Activated CD4-positive, alpha-beta T cell treated with anti-CD3 and anti-CD28 coated beads, Interleukin-10, Interleukin-2, amounts not matched to agents 100 ng/mL and 50 ng/mL, durations not matched to agents 16 hours and 8 hours (primary cell): ENCODE results near the gene CDH16.
"Not testable (repeated sequence)": the region's sequence is repeated elsewhere in the genome, so short reads cannot be mapped to it uniquely, and the experiment has no call there.

Experiments
- DNase-seq: peaks from one replicate; pipeline ENCODE4 v3.0.0-alpha.2; 2020

Gene CDH16

DNA sequence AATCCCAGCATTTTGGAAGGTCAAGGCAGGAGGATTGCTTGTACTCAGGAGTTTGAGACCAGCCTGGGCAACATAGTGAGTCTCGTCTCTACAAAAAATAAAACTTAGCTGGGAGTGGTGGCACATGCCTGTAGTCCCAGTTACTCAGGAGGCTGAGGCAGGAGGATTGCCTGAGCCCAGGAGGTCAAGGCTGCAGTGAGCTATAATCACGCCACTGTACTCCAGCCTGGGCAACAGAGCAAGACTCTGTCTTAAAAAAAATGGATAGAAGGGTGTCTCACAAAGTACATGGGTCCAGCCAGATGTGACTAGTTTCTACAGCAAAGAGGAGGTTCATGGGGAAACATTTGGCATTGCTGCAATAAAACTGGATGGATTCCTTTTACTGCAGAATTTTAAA, 47.3 kb downstream of the CDH16 start:
- not testable (repeated sequence) for DNase-seq

DNA sequence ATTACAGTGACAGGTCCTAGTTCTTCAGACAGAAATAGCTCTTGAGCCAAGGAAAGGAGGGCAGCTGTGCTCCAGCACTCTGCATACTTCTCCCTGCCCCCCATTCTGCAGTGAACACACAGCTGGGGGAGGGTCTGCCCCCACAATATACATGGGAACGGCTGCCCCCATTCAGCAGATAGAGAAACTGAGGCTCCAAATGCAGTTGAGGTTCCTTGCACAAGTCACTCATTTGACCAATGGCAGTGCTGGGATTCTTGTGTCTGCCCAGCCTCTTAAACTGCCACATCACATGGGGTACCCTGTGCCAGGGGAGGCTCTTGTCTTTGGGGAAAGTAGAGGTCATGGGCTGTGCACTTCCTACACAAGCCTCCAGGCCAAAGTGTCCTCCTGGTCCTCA, 49.3 kb downstream of the CDH16 start:
- DNase-seq: no peak

DNA sequence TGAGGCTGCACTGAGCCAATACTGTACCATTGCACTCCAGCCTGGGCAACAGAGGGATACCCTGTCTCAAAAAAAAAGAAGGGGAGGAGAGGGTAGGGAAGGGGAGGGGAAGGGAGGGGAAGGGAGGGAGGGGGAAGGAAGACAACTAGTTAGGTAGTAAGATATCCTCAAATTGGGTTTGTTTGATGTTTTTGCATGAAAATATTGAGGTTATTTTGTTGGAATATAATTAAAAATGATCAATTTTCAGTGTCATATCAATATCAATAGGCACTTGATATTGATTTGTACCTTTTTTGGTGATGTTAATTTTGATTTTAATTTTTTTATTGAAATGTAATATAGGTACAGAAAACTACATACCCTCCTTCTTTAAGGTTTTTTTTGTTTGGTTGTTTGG, 55.0 kb downstream of the CDH16 start:
- DNase-seq: no peak

DNA sequence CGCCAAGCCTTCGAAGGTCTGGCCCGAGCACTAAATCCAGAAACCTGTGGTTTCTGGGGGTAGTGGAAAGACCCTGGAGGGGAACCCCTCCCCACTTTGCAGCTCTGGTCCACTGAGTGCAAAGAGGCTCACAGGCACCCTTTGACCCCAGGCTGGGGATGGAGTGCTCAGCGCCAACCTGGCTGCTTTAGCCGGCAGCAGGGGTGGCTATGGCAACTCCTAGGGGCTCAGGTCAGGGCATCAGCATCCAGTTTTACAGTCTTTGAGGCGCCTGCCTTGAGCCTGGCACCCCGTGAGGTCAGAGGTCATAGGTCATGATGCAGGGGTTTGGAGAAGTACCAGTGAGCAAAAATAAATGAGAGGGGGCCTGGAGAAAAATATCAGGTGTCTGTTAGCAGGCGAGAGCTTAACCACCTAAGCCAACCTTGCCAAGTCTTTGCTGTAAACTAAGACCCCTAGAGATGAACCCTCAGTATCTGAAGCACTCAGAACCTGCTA, 56.6 kb downstream of the CDH16 start:
- no peak for DNase-seq

DNA sequence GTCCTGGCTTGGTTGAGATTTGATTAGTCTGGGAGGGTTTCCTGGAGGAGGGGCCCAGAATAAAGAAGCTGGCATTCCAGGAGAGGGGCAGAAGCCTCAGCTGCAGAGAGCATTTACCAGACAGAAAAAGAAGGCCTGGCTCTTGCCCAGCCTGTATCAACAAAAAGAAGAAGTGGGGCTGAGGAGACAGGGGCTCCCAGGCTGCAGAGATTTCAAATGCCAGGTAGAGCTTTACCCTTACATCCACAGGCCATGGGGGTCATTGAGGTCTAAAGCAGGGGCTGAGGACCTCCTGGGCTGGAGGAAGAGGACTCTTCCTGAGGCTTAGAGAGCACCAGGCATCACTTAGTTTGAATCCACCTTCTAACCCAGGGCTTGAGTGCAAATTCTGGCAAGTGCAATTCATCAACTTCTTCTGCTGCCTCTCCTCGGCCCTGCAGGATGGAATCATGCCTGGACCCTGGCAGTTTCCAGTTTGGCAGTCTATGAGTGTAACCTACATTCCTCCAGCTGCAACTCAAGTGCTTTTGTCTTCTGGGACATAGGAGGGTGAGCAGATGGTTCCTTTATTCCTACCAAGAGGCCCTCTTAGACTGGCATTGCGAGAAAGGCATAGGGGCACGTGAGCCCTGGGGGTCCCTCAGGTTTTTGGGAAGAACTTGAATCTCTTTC, 59.2 kb downstream of the CDH16 start:
- DNase-seq: no peak

DNA sequence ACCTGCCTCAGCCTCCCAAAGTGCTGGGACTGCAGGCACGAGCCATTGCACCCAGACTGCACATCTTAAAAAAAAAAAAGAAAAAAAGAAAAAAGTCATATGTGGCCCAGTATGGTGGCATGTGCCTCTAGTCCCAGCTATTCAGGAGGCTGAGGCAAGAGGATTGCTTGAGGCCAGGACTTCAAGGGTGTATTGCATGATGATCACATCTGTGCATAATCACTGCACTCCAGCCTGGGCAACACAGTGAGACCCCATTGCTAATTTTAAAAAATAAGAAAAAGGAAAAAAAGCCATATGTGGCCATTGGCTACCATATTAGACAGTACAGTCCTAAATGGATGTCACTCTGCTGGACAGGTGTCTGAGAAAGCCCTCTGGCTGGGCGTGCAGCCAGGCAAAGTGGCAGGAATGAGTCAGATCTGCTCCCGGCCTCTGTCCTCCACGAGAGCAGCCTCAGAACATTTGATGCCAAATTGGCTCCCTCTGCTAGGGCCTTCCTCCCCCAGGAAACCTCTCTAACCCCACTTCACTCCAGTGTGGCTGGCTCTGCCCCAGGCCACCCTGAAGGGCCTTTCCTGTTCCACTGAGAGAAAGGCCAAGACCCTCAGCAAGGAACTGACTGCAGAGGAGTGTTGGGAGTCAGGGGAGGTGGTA, 59.8 kb downstream of the CDH16 start:
- DNase-seq: no peak
